ENCODE measurements around the gene CSTF3. TPM values are rescaled to one million over a fixed set of nuclear protein-coding genes. Genes with fewer than 3 reads are reported as not detected.

Gene CSTF3
- total and polyA plus RNA-seq, 9 of the 15 experiments (the other 6 are each of a cell fraction or from before 2014, with no cell fraction given): 37.0 to 111 (median 61.0) TPM

DNA sequence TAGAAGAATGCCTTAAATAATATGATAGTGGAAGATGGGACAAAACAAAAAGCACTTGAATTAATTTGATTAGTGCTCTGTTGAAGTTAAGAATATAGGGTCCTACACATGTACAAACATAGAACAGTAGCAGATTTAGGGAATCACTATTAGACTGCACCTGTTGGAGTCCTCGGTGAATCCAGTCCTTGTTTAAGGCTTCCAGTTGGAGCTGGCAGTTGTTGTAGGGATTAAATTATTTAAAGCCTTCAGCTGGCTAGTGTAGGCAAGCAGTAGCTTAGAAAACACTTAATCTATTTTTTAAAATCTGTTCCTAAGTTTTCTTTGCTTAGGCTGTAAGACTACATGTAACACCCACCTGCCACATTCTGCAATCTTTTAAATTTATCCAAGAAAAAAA is 24.5 kb upstream of the CSTF3 start:
- H3K4me1 ChIP-seq (replicated peaks in 1 of 2; ENCODE audit: control insufficient read depth in 2 of 2, insufficient read depth in 2 of 2, low read length in 2 of 2): peaks cover 3 to 4% of the 10 kb centered on the region in 2 experiments; a peak in 2 of 5 replicates
- no peaks in the 10 kb centered on the region for H4K20me1 ChIP-seq (replicated peaks; ENCODE audit: control insufficient read depth, insufficient read depth, low read length)
- BruUV-seq (replicated peaks): no TSS peak
- DNase-seq (ENCODE audit: extremely low read depth in 1 of 4, low spot score in 3 of 4) (no peak), ATAC-seq (no peak), FAIRE-seq (no peak)
- ChIA-PET POLR2A (no interaction called here), CTCF (ENCODE audit: low intra/inter-chr PET ratio) (no interaction called here)
- intact Hi-C loops (cut with micrococcal nuclease): no loop called here
- no peaks in the 10 kb centered on the region for H3K27me3 ChIP-seq (ENCODE audit: control insufficient read depth in 2 of 2, insufficient read depth in 2 of 2, low read length in 2 of 2)
- no peaks in the 10 kb centered on the region for H3K9me3 ChIP-seq (replicated peaks; ENCODE audit: control insufficient read depth, insufficient read depth, low read depth, low read length)
- no peak overlapping the region for H2AFZ ChIP-seq (ENCODE audit: low read depth, low read length)
- TF ChIP-seq, protein P1, sequence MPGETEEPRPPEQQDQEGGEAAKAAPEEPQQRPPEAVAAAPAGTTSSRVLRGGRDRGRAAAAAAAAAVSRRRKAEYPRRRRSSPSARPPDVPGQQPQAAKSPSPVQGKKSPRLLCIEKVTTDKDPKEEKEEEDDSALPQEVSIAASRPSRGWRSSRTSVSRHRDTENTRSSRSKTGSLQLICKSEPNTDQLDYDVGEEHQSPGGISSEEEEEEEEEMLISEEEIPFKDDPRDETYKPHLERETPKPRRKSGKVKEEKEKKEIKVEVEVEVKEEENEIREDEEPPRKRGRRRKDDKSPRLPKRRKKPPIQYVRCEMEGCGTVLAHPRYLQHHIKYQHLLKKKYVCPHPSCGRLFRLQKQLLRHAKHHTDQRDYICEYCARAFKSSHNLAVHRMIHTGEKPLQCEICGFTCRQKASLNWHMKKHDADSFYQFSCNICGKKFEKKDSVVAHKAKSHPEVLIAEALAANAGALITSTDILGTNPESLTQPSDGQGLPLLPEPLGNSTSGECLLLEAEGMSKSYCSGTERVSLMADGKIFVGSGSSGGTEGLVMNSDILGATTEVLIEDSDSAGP (CRISPR knock-in tag; IDR thresholded peaks at IDR 0.05): no peak
- TF ChIP-seq FOXM1 (IDR thresholded peaks at IDR 0.05; ENCODE audit: low read depth) (no peak), FOXM1 (CRISPR knock-in tag; IDR thresholded peaks at IDR 0.05; ENCODE audit: low read depth) (no peak), NFRKB (IDR thresholded peaks at IDR 0.05; ENCODE audit: low read depth) (no peak), PRMT5 (CRISPR knock-in tag; IDR thresholded peaks at IDR 0.05) (no peak), ARID2 (IDR thresholded peaks at IDR 0.05) (no peak), ZKSCAN3 (CRISPR knock-in tag; IDR thresholded peaks at IDR 0.05) (no peak), MED1 (CRISPR knock-in tag; IDR thresholded peaks at IDR 0.05; ENCODE audit: borderline replicate concordance) (no peak), CHD1 (IDR thresholded peaks at IDR 0.05; ENCODE audit: low read length) (no peak), SRF (CRISPR knock-in tag; IDR thresholded peaks at IDR 0.05) (no peak)
- TF ChIP-seq, protein P2, sequence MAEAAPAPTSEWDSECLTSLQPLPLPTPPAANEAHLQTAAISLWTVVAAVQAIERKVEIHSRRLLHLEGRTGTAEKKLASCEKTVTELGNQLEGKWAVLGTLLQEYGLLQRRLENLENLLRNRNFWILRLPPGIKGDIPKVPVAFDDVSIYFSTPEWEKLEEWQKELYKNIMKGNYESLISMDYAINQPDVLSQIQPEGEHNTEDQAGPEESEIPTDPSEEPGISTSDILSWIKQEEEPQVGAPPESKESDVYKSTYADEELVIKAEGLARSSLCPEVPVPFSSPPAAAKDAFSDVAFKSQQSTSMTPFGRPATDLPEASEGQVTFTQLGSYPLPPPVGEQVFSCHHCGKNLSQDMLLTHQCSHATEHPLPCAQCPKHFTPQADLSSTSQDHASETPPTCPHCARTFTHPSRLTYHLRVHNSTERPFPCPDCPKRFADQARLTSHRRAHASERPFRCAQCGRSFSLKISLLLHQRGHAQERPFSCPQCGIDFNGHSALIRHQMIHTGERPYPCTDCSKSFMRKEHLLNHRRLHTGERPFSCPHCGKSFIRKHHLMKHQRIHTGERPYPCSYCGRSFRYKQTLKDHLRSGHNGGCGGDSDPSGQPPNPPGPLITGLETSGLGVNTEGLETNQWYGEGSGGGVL (CRISPR knock-in tag; IDR thresholded peaks at IDR 0.05): no peak
- TF ChIP-seq, protein P3, sequence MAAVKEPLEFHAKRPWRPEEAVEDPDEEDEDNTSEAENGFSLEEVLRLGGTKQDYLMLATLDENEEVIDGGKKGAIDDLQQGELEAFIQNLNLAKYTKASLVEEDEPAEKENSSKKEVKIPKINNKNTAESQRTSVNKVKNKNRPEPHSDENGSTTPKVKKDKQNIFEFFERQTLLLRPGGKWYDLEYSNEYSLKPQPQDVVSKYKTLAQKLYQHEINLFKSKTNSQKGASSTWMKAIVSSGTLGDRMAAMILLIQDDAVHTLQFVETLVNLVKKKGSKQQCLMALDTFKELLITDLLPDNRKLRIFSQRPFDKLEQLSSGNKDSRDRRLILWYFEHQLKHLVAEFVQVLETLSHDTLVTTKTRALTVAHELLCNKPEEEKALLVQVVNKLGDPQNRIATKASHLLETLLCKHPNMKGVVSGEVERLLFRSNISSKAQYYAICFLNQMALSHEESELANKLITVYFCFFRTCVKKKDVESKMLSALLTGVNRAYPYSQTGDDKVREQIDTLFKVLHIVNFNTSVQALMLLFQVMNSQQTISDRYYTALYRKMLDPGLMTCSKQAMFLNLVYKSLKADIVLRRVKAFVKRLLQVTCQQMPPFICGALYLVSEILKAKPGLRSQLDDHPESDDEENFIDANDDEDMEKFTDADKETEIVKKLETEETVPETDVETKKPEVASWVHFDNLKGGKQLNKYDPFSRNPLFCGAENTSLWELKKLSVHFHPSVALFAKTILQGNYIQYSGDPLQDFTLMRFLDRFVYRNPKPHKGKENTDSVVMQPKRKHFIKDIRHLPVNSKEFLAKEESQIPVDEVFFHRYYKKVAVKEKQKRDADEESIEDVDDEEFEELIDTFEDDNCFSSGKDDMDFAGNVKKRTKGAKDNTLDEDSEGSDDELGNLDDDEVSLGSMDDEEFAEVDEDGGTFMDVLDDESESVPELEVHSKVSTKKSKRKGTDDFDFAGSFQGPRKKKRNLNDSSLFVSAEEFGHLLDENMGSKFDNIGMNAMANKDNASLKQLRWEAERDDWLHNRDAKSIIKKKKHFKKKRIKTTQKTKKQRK (IDR thresholded peaks at IDR 0.05; ENCODE audit: borderline replicate concordance, low read depth, low read length): no peak
- no peak overlapping the region for H3K9ac ChIP-seq (ENCODE audit: insufficient read depth in 1 of 2, low read depth in 2 of 2, low read length in 2 of 2)
- no peaks in the 10 kb centered on the region for H3K36me3 ChIP-seq (ENCODE audit: control insufficient read depth, insufficient read depth, low read length)
- WGBS (ENCODE audit: insufficient coverage, low coverage, missing lambda C conversion rate): 25% methylated on average over 1 of the region's 1 CpG
- no peak overlapping the region for H3K27ac ChIP-seq (ENCODE audit: extremely low read depth, low read depth, low read length)
- no peaks in the 10 kb centered on the region for H3K9me1 ChIP-seq (ENCODE audit: control insufficient read depth, insufficient read depth, low read length)
- in situ Hi-C loops (cut with MboI): no loop called here
- no peaks in the 10 kb centered on the region for H3K79me2 ChIP-seq (ENCODE audit: control insufficient read depth, insufficient read depth, low read length)
- no peak overlapping the region for H3K4me2 ChIP-seq (ENCODE audit: insufficient read depth, low read length)
- no peak overlapping the region for H3K4me3 ChIP-seq
